ENCODE results near the gene NAP1L2.
"Not testable (repeated sequence)": the region's sequence is repeated elsewhere in the genome, so short reads cannot be mapped to it uniquely, and the experiment has no call there.

The NAP1L2 gene, protein sequence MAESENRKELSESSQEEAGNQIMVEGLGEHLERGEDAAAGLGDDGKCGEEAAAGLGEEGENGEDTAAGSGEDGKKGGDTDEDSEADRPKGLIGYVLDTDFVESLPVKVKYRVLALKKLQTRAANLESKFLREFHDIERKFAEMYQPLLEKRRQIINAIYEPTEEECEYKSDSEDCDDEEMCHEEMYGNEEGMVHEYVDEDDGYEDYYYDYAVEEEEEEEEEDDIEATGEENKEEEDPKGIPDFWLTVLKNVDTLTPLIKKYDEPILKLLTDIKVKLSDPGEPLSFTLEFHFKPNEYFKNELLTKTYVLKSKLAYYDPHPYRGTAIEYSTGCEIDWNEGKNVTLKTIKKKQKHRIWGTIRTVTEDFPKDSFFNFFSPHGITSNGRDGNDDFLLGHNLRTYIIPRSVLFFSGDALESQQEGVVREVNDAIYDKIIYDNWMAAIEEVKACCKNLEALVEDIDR

GRCh38 chrX:73214426-73215094 lies at the start of gene NAP1L2:
NAP1L2 (minus strand) TSS chrX:73214851; CDS start chrX:73214492, 359 bp downstream.
- peak; percentile 74 for DNase-seq

DNA sequence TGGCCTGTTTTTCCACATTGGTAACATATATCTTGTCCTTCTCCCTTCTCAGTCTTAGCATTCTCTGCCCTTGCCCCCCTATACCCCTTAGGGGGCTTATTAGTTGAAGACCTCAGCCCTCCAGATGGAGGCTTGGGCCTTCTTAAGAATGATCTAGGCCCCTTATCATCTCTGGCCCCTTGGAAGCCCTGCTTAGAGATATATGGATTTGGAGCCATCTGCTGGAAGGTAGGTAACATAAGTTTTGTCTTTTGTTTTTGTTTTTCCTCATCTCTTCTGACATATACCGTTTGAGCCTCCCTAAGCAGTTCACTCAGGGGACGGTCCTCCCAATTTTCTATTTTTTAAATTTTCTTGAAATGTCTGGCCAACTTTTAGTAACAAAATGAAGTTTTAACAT lies 48.3 kb upstream of the NAP1L2 start:
- no peak for DNase-seq

GRCh38 chrX:73239242-73239641 lies 24.6 kb upstream of the NAP1L2 start:
- DNase-seq = no peak

DNA sequence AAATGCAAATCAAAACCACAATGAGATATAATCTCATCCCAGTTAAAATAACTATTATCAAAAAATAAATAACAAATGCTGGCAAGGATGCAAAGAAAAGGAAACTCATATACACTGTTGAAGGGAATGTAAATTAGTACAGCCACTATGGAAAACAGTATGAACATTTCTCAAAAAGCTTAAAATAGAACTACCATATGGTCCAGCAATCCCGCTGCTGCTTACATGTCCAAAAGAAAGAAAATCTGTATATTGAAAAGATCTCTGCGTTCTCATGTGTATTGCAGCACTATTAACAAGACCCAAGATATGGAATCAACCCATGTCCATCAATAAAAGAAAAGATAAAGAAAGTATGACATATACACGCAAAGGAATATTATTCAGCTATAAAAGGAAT lies 3.0 kb upstream of the NAP1L2 start:
- DNase-seq = no peak

DNA sequence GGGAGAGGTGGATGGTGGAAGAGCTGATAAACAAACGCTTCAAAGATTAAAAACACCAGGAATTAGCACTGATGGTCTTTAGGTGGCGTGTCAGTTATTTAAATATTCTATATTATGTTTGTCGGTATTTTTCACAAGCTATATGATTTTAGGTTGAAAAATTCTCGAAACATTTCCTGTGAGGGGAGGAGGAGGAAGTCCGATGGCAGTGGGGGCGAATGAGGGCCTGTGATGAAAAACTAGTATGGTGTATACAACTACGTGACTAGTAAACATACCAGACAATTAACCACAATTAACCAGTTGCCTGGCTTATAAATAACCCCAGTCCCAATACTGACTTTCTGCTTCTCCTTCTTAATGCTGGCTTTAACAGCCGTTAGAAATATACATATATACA lies 595 bp upstream of the NAP1L2 start:
- no peak for DNase-seq

DNA sequence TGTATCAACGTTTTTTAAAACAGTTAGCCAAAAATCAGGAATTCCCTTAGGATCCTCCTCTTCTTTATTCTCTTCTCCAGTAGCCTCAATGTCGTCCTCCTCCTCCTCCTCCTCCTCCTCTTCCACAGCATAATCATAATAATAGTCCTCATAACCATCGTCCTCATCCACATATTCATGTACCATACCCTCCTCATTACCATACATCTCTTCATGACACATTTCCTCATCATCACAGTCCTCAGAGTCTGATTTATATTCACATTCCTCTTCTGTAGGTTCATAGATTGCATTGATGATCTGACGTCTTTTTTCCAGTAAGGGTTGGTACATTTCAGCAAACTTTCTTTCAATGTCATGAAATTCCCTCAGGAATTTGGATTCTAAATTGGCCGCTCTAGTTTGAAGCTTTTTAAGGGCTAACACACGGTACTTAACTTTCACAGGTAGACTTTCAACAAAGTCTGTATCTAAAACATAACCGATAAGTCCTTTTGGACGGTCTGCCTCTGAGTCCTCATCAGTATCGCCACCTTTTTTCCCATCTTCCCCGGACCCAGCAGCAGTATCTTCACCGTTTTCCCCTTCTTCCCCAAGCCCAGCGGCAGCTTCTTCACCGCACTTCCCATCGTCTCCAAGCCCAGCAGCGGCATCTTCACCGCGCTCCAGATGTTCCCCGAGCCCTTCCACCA lies 771 bp downstream of the NAP1L2 start:
- DNase-seq = no peak

- no peak for DNase-seq
These were observed 8.3 kb downstream of the NAP1L2 start for GRCh38 chrX:73206366-73206765.

DNA sequence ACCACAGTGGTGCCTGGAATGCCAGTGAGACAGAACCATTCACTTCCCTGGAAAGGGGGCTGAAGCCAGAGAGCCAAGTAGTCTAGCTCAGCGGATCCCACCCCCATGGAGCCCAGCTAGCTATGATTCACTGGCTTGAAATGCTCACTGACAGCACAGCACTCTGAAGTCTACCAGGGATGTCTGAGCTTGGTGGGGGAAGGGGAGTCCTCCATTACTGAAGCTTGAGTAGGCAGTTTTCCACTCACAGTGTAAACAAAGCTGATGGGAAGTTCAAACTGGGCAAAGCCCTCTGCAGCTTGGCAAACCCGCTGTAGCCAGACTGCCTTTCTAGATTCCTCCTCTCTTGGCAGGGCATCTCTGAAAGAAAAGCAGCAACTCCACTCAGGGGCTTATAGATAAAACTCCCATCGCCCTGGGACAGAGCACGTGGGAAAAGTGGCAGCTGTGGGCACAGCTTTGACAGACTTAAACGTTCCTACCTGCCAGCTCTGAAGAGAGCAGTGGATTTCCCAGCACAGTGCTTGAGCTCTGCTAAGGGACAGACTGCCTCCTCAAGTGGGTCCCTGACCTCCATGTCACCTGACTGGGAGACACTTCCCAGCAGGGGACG lies 32.0 kb downstream of the NAP1L2 start:
- DNase-seq = no peak

- DNase-seq = not testable (repeated sequence)
These were observed 45.7 kb downstream of the NAP1L2 start for GRCh38 chrX:73168945-73169344.
